GM15510 (cell line): ENCODE data around the gene PCTP.

Experiments
- POLR2A ChIP-seq: IDR thresholded peaks from 3 replicates; pipeline ENCODE4 v1.6.1; 2011; ENCODE audit warnings: borderline replicate concordance; ENCODE audit not compliant: insufficient read length; ENCODE audit errors: extremely low read depth

The PCTP gene

DNA sequence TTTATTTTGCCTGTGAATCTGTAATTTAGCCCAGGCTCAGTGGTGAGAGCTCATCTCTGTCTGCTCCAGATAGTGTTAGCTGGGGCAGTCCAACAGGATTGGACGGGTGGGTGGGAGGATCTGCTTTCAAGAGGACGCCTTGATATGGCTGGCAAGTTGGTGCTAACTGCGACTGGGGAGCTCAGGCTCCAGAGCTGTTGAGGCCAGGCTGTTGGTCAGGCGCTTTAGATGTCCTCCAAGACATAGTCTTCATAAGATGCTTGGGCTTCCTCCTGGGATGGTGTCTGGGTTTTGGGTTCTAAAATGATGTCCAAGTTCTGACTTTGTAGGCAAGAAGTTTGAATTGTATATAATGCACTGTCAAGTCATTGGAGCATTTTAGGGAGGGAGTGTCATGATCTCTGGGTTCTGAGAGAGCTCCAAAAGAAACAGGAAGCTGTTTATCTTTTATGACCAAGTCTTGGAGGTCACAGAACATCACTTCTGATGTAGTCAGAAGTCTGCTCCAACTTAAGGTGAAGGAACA is 12.8 kb upstream of the PCTP start:
- no peak for TF ChIP-seq POLR2A

DNA sequence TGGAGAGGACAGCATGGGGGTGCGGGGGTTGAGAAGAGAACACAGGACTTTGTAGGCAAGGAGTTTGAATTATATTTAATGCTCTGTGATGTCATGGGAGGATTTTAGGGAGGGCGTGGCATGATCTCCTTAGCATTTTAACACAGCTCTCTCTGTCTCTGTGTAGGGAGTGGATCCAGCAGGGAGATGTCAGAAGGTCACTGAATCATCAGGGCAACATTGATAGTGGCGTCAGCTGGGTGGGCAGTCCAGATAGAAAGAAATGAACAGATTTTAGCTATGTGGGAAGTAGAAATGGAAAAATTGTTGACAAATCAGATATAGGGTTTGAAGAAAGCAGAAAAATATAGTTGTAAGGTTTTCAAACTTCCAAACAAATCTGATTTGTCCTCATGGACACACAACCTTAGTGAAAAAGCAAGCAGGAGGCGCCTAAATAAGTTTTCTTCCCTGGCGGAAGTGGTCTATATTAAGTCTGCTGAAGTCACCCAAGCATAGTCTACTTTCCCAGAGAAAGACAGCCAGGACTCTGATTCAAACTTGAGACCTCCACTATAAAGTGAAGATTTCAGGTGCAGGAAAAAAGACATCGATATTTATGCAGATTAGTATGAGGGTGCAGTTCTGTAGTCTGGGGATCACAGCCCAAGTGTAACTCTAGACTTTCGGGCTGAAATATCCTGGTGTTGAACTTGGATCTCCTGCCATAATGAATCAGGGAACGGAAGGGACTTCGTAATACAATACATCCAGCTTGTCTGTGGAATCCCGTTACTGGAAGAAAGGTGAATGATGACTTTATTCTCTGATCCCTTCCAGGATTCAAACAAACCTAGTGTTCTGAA is 10.1 kb upstream of the PCTP start:
- TF ChIP-seq POLR2A = no peak

DNA sequence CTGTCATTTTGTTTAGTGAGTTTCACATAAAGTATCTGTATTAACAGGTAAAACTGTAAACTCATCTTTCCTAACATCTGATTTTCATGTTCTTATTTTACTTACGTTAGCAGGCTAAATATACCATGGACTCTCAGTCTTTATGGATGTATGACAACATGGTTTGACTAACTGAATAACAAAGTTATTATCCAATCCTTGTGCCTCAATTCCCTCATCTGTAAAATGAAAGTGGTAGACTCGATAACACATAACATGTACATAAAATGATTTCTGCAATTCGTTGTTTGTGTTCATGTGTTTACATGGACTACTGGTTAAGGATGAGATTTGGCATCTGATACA is 9.5 kb upstream of the PCTP start:
- no peak for TF ChIP-seq POLR2A

DNA sequence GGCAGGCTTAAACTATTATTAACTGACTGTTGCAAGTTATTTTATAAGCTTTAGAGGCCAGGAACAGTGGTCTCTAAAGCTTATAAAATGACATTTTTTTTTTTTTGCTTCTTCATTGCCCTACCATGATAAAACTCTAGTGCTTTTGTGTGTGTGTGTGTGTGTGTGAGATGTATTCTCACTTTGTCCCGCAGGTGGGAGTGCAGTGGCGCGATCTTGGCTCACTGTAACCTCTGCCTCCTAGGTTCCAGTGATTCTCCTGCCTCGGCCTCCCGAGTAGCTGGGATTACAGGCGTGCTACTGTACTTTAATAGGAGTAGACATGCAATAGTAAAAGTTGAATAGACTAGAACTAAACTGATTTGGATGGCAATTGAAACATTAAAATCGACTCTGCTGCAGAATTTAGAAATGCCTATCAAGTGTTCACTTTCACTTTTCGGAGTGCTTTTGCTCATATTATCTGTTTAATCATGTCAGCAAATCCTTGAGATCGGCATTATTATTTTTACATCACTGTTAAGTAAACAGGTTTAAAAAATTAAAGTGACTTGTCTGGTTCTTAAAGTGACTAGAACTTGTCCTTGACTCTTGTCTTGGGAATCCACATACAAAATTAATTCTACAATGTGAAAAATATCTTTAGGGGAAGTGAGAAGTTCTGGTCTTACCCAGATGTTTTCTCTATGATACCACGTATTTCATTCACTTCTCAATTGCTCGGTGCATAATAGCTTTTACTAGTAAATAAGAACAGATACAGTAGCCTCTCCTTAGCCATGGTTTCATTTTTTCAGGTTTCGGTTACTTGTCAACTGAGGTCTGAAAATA is 8.4 kb upstream of the PCTP start:
- no peak for TF ChIP-seq POLR2A

DNA sequence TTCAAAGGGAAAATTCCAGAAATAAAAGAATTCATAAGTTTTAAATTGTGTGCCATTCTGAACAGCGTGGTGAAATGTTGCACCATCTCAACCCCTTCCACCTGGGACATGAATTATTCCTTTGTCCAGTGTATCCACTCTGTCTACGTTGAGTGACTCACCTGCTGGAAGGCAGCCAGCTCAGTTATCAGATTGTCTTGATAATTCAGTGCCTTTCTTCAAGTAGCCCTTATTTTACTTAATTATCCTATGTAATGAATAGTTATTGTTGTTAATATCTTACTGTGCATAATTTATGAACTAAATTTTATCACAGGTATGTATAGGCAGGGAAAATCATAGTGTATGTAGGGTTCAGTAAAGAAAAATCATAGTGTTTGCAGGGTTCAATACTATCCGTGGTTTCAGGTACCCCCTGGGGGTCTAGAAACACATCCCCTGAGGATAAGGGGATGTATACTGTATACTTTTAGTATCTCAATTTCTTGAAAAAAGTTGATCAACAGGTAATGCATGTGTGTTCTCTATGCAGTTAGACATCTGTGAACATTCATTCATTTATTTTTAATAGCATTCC is 7.7 kb upstream of the PCTP start:
- TF ChIP-seq POLR2A = no peak

DNA sequence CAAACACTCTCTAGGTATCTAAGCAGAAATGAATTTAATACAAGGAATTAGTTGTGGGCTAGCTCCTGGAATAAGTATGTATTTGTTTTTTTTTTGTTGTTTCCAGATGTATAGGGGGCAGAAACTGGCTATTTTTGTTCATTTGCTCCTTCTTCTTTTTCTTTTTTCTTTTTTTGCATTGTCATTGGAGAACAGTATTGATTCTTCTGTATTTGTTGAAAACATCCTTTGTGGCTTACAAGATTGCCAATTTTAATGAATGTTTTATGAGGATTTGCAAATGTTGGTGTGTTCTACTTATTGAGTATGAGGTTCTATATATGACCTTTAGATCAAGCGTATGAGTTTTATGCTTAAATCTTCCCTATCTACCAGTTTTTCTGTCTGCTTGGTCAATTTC is 5.6 kb upstream of the PCTP start:
- no peak for TF ChIP-seq POLR2A

DNA sequence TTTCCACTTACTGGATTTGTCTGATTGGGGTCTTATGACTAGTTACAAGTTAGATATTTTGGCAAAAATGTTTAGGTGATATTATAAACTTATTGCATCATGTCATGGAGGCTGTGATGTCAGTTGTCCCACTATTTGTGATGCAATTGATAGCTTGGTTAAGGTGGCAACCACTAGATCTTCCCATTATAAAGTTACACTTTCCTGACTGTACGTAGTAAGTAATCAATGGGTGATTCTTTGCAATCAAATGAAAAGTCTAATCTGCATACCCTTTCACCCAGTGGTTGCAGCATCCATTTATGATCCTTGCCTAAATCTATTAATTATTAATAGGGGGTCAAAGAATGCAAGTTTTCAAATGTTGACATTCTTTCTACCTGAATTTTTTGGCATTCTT is 4.4 kb upstream of the PCTP start:
- TF ChIP-seq POLR2A = no peak

DNA sequence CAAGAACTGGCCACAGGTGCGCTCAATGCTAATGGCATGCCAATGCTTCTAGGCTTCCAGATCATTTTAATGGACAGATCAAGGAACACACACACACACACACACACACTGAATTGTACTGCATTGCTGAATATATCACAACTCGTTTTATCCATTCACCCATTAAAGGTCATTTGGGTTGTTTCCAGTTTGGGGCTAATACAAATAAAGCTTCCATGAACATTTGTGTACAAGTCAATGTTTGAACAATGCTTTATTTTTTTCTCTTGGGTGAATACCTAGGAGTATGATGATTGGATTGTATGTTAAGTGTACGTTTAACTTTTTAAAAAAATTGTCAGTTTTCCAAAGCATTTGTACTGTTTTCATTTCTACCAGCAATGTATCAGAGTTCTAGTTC is 3.6 kb upstream of the PCTP start:
- no peak for TF ChIP-seq POLR2A

DNA sequence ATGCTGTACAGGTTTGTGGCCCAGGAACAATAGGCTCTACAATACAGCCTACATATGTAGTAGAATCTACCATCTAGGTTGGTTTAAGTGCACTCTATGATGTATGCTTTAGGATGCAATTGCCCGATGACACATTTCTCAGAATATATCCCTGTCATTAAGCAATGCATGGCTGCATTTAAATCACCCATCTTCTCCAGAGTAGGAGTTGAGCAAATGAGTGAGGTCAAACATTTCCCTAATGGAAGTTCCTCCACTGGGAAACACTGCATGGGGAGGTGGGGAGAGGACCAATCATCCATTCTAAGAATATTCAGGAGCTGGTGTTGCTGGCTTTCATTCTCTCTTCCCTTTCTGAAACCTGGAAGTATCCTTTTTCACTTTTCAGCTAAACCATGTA is 2.0 kb upstream of the PCTP start:
- no peak for TF ChIP-seq POLR2A

DNA sequence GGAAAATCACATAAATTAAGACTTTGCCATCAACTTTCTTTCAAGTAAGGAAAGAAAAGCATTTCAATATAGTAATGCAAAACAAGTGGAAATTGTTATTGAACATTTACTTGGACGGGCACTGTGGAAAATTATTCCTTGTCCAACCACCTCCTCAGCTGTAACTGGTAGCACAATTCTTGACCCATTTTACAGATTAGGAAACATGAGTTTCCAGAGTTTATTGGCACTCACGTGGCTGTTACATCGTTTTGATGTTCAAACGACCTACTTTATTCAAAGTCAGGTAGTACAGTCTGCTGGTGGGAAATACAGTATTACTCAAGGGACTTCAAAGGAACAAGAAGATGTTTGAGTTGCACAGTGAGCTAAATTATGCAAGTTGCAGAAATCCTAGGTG is 866 bp upstream of the PCTP start:
- TF ChIP-seq POLR2A = no peak

DNA sequence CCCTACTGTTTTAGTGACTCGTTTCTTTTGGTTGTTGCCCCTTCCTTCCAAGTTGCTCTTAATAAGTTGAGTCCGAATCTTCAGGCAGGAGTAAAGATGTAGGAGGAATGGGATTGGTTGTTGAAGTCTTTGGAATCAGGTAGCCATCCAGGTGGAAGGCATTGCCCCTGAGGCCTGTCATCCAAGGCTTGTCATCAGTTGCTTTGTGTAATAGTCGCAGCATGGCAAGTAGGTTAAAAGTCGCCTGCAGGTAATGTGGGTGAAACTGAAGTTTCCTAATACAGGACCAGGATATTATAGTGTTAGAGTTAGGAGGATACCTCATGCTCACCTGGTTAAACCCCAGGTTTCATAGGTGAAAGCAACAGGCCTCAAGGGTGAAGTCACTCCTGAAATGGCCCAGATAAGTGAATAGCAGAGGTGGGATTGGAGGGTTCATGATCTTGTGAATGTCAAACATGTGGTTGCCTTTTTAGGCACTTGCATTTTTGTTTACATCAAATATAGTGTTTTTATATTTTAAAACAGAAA is 934 bp downstream of the PCTP start:
- no peak for TF ChIP-seq POLR2A

DNA sequence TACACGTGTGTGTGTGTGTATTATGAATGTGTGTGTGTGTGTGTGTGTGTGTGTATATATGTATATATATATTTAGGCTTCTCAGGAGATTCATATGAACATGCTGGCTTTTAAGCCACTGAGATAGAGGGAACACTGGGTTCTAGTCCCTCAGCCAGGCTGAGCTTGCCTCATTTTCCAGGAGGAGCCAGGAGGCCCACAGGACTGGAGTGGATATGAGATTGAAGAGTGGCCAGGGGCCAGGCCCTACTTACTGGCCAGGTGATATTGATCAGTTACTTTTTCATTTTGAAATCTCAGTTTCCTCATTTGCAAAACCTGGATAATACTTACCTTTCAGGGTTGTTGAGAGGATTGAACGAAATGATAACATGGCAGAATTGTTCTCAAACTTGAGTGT is 5.8 kb downstream of the PCTP start:
- no peak for TF ChIP-seq POLR2A

DNA sequence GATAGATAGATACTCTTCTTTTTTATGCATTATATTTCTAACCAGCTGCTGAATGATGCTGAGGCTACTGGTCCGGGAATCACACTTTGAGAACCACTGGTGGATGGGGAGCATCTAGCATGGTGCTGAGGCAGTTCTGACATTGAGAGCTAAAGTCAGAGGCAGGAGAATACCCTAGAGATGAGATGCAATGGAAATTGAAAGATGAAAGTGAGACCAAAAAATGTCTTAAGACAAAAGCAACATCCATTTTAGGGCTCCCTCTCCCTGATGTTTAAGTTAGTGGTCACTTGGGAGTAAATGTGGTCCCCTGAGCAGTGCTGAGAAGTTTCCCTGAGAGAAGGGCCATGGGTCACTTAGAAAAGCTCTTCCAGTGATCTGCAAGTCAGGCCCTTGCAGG is 6.8 kb downstream of the PCTP start:
- TF ChIP-seq POLR2A = no peak

DNA sequence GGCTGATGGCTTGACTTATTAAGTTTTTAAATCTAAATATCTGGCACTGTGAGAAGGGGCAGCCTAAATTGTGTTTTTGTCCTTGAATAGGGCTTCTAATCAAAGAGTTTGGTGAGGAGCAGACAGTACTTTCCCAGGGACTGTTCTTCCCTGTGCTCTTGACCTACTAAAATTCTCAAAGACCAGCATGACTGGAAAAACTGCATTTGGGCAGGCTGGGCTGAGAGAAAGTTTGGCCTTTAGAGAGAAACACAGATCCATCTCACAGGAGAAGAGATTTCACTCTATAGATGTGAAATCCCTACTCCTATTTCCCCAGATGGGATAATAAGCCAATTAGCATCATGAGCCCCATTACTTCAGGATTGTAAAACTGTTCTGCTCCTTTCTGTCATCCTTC is 7.3 kb downstream of the PCTP start:
- no peak for TF ChIP-seq POLR2A
